Upper lobe of right lung (tissue), 1 donor: ENCODE measurements around the gene CAPN10. TPM values are rescaled to one million over a fixed set of nuclear protein-coding genes. Genes with fewer than 3 reads are reported as not detected.
"Not testable (repeated sequence)": the region's sequence is repeated elsewhere in the genome, so short reads cannot be mapped to it uniquely, and the experiment has no call there.

Source experiments
- ATAC-seq: fragments of 200-7000 bp; cut with Tn5 transposase; one replicate; pipeline ENCODE4 v1.9.1; 2020; ENCODE audit warnings: mild to moderate bottlenecking, moderate library complexity
- DNase-seq: peaks from one replicate; pipeline ENCODE4 v3.0.0-alpha.2; 2020
- H3K27ac ChIP-seq: fragments of 200-600 bp; one replicate; pipeline ENCODE4 v1.8.0; 2022
- H3K27me3 ChIP-seq: fragments of 200-600 bp; one replicate; pipeline ENCODE4 v1.8.0; 2022; ENCODE audit warnings: mild to moderate bottlenecking
- H3K36me3 ChIP-seq: fragments of 200-600 bp; one replicate; pipeline ENCODE4 v1.8.0; 2022
- H3K4me1 ChIP-seq: fragments of 200-600 bp; one replicate; pipeline ENCODE4 v1.8.0; 2022
- H3K4me3 ChIP-seq: fragments of 200-600 bp; one replicate; pipeline ENCODE4 v1.8.0; 2022; ENCODE audit warnings: mild to moderate bottlenecking
- H3K9me3 ChIP-seq: fragments of 200-600 bp; one replicate; pipeline ENCODE4 v1.8.0; 2022
- CTCF ChIP-seq: fragments of 200-600 bp; IDR thresholded peaks from one replicate; pipeline ENCODE4 v1.8.0; 2022; ENCODE audit warnings: antibody characterized with exemption
- intact Hi-C: fragments of 100-400 bp; cut with DNase I; formaldehyde crosslinking; loops from one replicate; pipeline ENCODE4 v1.11.0; 2022
- long read RNA-seq: library from polyadenylated mRNA; unstranded; transcript quantifications from one replicate; pipeline ENCODE4 v2.0.0, GENCODE V29; 2021
- total RNA-seq: library from RNA; stranded (reverse); fragmentation: NEBNext Ultra II Directional; extraction: Animal tissue kit (Norgen Biotek cat#: 25700); gene quantifications from one replicate; pipeline ENCODE4 v1.2.1, GENCODE V29; 2021
- donor health status: DM: no; HTN: yes; CAD: no; lungs with severe emphysema.

CAPN10 gene
- total RNA-seq, result 31.8 TPM
- long read RNA-seq, transcript CAPN10-207 (12 exons, 2,644 nt), result major isoform, 26 of 72 reads
- long read RNA-seq, partial matches to known transcripts, result 10 of 72 reads
- long read RNA-seq, other reads (novel, unspliced or antisense), result 31 of 72 reads

DNA sequence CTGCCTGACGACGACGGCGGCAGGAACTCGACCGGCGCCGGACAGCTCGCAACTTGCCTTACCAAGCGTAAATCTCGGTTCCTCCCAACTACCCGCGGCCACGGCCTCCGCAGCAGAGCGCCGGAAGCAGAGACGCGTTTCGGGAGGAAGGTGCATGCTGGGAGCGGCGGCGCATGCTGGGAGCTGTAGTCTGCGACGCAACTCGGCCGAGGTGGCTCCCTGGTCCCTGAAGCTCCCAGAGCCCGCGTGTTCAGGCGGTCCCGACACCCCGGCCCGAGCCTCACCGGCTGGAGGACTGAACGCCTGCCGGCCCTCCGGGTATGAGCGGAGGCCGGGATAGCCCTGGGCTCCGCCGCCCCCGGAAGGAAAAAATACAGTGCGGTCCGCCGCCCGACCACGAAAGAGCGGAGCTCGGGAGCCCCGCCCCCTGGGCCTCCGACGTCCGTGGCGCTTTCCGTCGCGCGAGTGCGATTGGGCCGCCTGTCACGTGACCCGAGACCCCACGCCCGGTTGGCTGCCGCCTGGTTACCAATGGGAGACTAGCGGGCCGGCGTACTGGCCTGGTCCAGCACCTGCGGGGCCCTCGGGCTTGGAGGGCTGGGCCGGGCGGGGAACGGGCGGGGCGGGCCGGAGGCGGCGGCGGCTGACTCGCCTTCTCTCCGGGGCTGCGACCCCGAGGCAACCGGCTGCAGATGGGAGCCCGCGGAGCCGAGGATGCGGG lies at the start of gene CAPN10:
TSS of gene CAPN10 (plus strand) at position 537 of the 721 bp plus-strand sequence. CDS start at position 715, 178 bp downstream.
- peak within 1 kb of the TSS; percentile 72 for H3K4me3 ChIP-seq
- peak within 1 kb of the TSS; percentile 94 for H3K27ac ChIP-seq
- ATAC-seq (peak; percentile 97), DNase-seq (peak; percentile 100)
- H3K4me1 ChIP-seq, result peaks cover 30% of the 10 kb centered on the region
- H3K27me3 ChIP-seq, result no peaks in the 10 kb centered on the region
- intact Hi-C loops, result no loop called here
- no peak for TF ChIP-seq CTCF
- peaks cover 18% of the 10 kb centered on the region for H3K36me3 ChIP-seq
- H3K9me3 ChIP-seq, result no peaks in the 10 kb centered on the region

DNA sequence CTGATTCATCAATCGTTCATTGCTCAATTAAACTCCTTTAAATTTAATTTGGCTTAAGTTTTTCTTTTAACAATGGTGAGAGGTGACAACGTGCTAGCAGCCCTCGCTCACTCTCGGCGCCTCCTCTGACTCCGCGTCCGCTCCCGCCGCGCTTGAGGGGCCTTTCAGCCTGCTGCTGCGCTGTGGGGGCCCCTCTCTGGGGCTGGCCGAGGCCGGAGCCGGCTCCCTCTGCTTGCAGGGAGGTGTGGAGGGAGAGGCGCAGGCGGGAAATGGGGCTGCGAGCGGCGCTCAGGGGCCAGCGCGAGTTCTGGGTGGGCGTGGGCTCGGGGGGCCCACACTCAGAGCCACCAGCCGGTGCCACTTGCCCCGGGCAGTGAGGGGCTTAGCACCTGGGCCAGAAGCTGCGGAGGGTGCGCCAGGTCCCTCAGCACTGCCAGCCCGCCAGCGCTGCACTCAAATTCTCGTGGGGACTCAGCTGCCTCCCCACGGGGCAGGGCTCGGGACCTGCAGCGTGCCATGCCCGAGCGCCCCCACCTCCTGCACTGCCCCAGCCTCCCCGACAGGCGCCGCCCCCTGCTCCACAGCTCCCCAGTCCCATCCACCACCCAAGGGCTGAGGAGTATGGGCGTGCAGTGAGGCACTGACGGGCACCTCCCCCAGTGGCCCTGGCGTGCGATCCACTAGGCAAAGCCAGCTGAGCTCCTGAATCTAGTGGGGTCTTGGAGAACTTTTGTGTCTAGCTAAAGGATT lies 48.3 kb upstream of the CAPN10 start:
- ATAC-seq, result peak; percentile 24
- H3K9me3 ChIP-seq, result no peaks in the 10 kb centered on the region
- TF ChIP-seq CTCF, result no peak
- H3K4me3 ChIP-seq, result no peak overlapping the region
- DNase-seq, result no peak
- intact Hi-C loops, result no loop called here
- H3K27ac ChIP-seq, result no peak overlapping the region
- H3K4me1 ChIP-seq, result no peaks in the 10 kb centered on the region
- peaks cover 38% of the 10 kb centered on the region for H3K36me3 ChIP-seq
- H3K27me3 ChIP-seq, result no peaks in the 10 kb centered on the region

GRCh38 chr2:240539101-240539500 lies 47.4 kb upstream of the CAPN10 start:
- DNase-seq, H3K27me3 ChIP-seq, H3K4me1 ChIP-seq, intact Hi-C loops, H3K9me3 ChIP-seq, H3K27ac ChIP-seq, H3K4me3 ChIP-seq, ATAC-seq: not testable (repeated sequence)
- H3K36me3 ChIP-seq, result peaks cover 38% of the 10 kb centered on the region

DNA sequence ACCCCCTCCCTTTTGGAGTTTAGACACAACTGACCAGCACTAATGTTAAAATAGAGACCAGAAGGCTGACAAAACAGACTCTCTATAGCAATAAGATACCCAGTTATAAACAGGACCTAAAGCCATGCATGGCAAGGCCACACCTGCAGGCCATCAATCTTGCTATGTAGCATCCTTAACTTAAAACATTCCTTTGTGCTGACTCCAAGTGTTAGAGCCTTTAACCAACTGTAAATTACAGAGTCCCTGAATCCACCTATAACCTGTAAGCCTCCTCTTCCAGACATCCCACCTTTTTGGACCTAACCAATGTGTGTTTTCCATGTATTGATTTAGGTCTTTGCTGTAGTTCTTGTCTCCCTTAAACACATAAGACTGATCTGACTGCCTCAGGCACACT lies 46.6 kb upstream of the CAPN10 start:
- no peak for TF ChIP-seq CTCF
- intact Hi-C loops, result no loop called here
- Histone ChIP-seq H3K4me1 (no peaks in the 10 kb centered on the region), H3K27me3 (no peaks in the 10 kb centered on the region), H3K36me3 (peaks cover 38% of the 10 kb centered on the region), H3K27ac (no peak overlapping the region), H3K4me3 (no peak overlapping the region), H3K9me3 (no peaks in the 10 kb centered on the region)
- no peak for DNase-seq
- no peak for ATAC-seq

DNA sequence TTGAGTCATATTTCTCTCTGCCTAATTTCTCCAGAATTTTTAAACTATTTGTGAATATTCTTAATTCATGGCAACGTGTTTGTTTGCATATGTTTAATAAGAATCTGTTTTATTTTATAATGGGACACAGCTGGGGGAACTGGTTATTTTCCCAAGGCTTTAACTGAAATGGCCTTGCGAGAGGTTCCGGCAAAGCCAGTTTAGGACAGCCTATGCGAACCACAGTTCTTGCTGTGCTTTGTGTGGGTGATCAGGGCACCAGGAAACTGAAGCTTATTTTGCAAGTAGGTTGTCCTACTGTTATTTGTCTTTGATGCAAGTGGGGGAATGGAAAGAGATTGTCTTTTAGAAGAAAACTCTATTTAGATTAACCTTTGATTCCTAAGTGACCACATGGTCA lies 35.2 kb upstream of the CAPN10 start:
- peaks cover 11% of the 10 kb centered on the region for H3K36me3 ChIP-seq
- ATAC-seq, result no peak
- TF ChIP-seq CTCF, result no peak
- no peaks in the 10 kb centered on the region for H3K4me1 ChIP-seq
- DNase-seq, result no peak
- no peaks in the 10 kb centered on the region for H3K9me3 ChIP-seq
- intact Hi-C loops, result no loop called here
- no peaks in the 10 kb centered on the region for H3K27me3 ChIP-seq
- H3K4me3 ChIP-seq, result no peak overlapping the region
- H3K27ac ChIP-seq, result no peak overlapping the region

- ATAC-seq (no peak), DNase-seq (no peak)
- TF ChIP-seq CTCF, result no peak
- intact Hi-C loops, result no loop called here
- Histone ChIP-seq H3K9me3 (no peaks in the 10 kb centered on the region), H3K4me3 (no peak overlapping the region), H3K27me3 (no peaks in the 10 kb centered on the region), H3K36me3 (peaks cover 11% of the 10 kb centered on the region), H3K4me1 (peaks cover 2% of the 10 kb centered on the region), H3K27ac (no peak overlapping the region)
These were observed 34.7 kb upstream of the CAPN10 start for GRCh38 chr2:240551811-240552210.
